NCI-H128 (cell line): ENCODE data around the gene MYO5A.
"Not testable (repeated sequence)": the region's sequence is repeated elsewhere in the genome, so short reads cannot be mapped to it uniquely, and the experiment has no call there.

Source experiments
- DNase-seq: peaks from one replicate; lab custom pipeline; 2025; ENCODE audit not compliant: unreplicated experiment; lab: John Stamatoyannopoulos, UW

MYO5A gene

GRCh38 chr15:52528564-52529340 lies at the start of gene MYO5A:
Gene MYO5A, minus strand, starts transcription at chr15:52528880. Its CDS starts 74 bp downstream, at chr15:52528806.
- no peak for DNase-seq

- no peak for DNase-seq
These were observed 48.0 kb upstream of the MYO5A start for GRCh38 chr15:52576692-52577091.

- DNase-seq, result not testable (repeated sequence)
These were observed 46.9 kb upstream of the MYO5A start for GRCh38 chr15:52575573-52575972.

GRCh38 chr15:52575072-52575471 lies 46.4 kb upstream of the MYO5A start:
- no peak for DNase-seq

GRCh38 chr15:52574623-52575022 lies 45.9 kb upstream of the MYO5A start:
- DNase-seq, result not testable (repeated sequence)

- DNase-seq, result peak; percentile 65
These were observed 40.2 kb upstream of the MYO5A start, which contains the start of gene ARPP19 for GRCh38 chr15:52568601-52569585. Gene ARPP19, minus strand, starts transcription at chr15:52569030. Its CDS starts 138 bp downstream, at chr15:52568892.

- DNase-seq, result no peak
These were observed 39.4 kb upstream of the MYO5A start for GRCh38 chr15:52567871-52568600.

GRCh38 chr15:52566889-52567288 lies 38.2 kb upstream of the MYO5A start:
- no peak for DNase-seq

- not testable (repeated sequence) for DNase-seq
These were observed 37.0 kb upstream of the MYO5A start for GRCh38 chr15:52565417-52566358.

GRCh38 chr15:52563501-52564060 lies 34.9 kb upstream of the MYO5A start:
- no peak for DNase-seq

- no peak for DNase-seq
These were observed 30.9 kb upstream of the MYO5A start for GRCh38 chr15:52559575-52559974.

- DNase-seq, result no peak
These were observed 30.3 kb upstream of the MYO5A start for GRCh38 chr15:52559022-52559421.

GRCh38 chr15:52558196-52558595 lies 29.5 kb upstream of the MYO5A start:
- no peak for DNase-seq

- no peak for DNase-seq
These were observed 28.6 kb upstream of the MYO5A start for GRCh38 chr15:52557274-52557641.

GRCh38 chr15:52556524-52557273 lies 28.0 kb upstream of the MYO5A start:
- no peak for DNase-seq

- no peak for DNase-seq
These were observed 23.6 kb upstream of the MYO5A start for GRCh38 chr15:52552303-52552702.

GRCh38 chr15:52551762-52552161 lies 23.1 kb upstream of the MYO5A start:
- no peak for DNase-seq

GRCh38 chr15:52551186-52551585 lies 22.5 kb upstream of the MYO5A start:
- DNase-seq, result not testable (repeated sequence)
